Caco-2 (cell line): ENCODE results near the gene CDH13. TPM values are rescaled to one million over a fixed set of nuclear protein-coding genes. Genes with fewer than 3 reads are reported as not detected.

Source experiments
- BruUV-seq: library from RNA; stranded (reverse); fragments of 400-500 nt; replicated peaks from 2 replicates; lab custom pipeline; 2021; lab: Mats Ljungman, UMichigan
- CTCF ChIA-PET: fragments of 300-600 bp; sonication (Branson Sonifier 250); formaldehyde crosslinking; loops from one replicate; lab custom pipeline; 2022; ENCODE audit warnings: antibody characterized with exemption; lab: Charles Lee
- POLR2A ChIA-PET: fragments of 300-600 bp; sonication (Branson Sonifier 250); formaldehyde crosslinking; loops from one replicate; lab custom pipeline; 2022; ENCODE audit warnings: antibody characterized with exemption; lab: Charles Lee
- DNase-seq, 2 experiments: peaks; one replicate each; pipeline versions ENCODE4 v3.0.0 to v3.0.0-alpha.2; 2020 to 2022
- H3K27me3 ChIP-seq: replicated peaks from 2 replicates; pipeline ENCODE4 v1.6.0; 2011; ENCODE audit warnings: low read length; ENCODE audit not compliant: control insufficient read depth, insufficient read depth
- H3K36me3 ChIP-seq: 2 replicates; pipeline ENCODE4 v1.5.1; 2011; ENCODE audit warnings: low read length; ENCODE audit not compliant: control insufficient read depth, insufficient read depth
- H3K4me1 ChIP-seq: fragments of 250-450 bp; sonication (Bioruptor Pico); 2 replicates; pipeline ENCODE4 v1.5.1; 2020; ENCODE audit warnings: mild to moderate bottlenecking
- H3K4me3 ChIP-seq: 2 replicates; pipeline ENCODE4 v1.5.1; 2011; ENCODE audit warnings: low read depth, mild to moderate bottlenecking, control low read depth, low read length
- H3K9me3 ChIP-seq: fragments of 250-450 bp; sonication (Bioruptor Pico); 2 replicates; pipeline ENCODE4 v1.5.1; 2020; ENCODE audit warnings: mild to moderate bottlenecking, moderate library complexity
- H3K27ac Mint-ChIP-seq: one replicate; pipeline ENCODE4 v1.8.0; 2022; ENCODE audit warnings: mixed read lengths; ENCODE audit not compliant: unreplicated experiment
- H3K27me3 Mint-ChIP-seq: one replicate; pipeline ENCODE4 v1.8.0; 2022; ENCODE audit warnings: mixed read lengths; ENCODE audit not compliant: insufficient read depth, unreplicated experiment
- H3K36me3 Mint-ChIP-seq: one replicate; pipeline ENCODE4 v1.8.0; 2022; ENCODE audit warnings: mild to moderate bottlenecking, mixed read lengths; ENCODE audit not compliant: insufficient read depth, unreplicated experiment
- H3K4me1 Mint-ChIP-seq: one replicate; pipeline ENCODE4 v1.8.0; 2022; ENCODE audit warnings: low read depth, mixed read lengths; ENCODE audit not compliant: unreplicated experiment
- H3K4me3 Mint-ChIP-seq: one replicate; pipeline ENCODE4 v1.8.0; 2022; ENCODE audit warnings: mild to moderate bottlenecking, moderate library complexity, mixed read lengths; ENCODE audit not compliant: unreplicated experiment
- H3K9me3 Mint-ChIP-seq: one replicate; pipeline ENCODE4 v1.8.0; 2022; ENCODE audit warnings: mixed read lengths; ENCODE audit not compliant: unreplicated experiment
- intact Hi-C: fragments of 100-400 bp; cut with micrococcal nuclease; formaldehyde crosslinking; loops from one replicate; pipeline ENCODE4 v1.10.0; 2022; ENCODE audit not compliant: unreplicated experiment
- total RNA-seq: library from RNA; stranded (reverse); gene quantifications from 2 replicates; pipeline ENCODE4 v1.2.3, GENCODE V29; 2022
- TF ChIP-seq, protein P1 (sequence below), 2 experiments: fragments of 200-600 bp in 1 of 2; IDR thresholded peaks; 1 replicate in 1 of 2; 2 replicates in 1 of 2; pipeline versions ENCODE4 v1.5.1 to v1.8.0; 2011 to 2022; ENCODE audit warnings: antibody characterized with exemption in 1 of 2, control low read depth in 1 of 2, inconsistent platforms in 1 of 2, low read depth in 1 of 2, low read length in 1 of 2, mild to moderate bottlenecking in 1 of 2, moderate library complexity in 1 of 2; ENCODE audit not compliant: insufficient read depth in 1 of 2, severe bottlenecking in 1 of 2, unreplicated experiment in 1 of 2

The CDH13 gene
- total RNA-seq, 1 experiment from 2014 or later: 2.2 TPM

DNA sequence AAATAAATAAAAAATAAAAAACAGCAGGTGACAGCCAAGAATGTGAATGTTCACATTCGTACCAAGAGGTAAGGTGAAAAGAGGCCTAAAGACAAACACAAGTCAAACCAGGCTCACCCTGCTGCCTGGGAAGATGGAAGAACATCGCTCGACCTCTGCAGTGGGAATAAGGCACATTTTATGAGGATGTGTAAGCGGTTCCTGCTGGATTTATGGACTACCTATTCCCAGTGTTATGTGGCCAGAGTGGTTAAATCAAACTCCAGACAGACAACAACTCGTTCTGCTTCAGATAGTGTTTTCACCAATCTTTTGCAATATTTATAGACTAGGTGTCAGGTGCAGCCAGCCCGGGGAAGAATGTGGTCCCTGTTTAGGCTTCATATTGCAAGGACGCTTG is 966.0 kb downstream of the CDH13 start:
- TF ChIP-seq, protein P1, sequence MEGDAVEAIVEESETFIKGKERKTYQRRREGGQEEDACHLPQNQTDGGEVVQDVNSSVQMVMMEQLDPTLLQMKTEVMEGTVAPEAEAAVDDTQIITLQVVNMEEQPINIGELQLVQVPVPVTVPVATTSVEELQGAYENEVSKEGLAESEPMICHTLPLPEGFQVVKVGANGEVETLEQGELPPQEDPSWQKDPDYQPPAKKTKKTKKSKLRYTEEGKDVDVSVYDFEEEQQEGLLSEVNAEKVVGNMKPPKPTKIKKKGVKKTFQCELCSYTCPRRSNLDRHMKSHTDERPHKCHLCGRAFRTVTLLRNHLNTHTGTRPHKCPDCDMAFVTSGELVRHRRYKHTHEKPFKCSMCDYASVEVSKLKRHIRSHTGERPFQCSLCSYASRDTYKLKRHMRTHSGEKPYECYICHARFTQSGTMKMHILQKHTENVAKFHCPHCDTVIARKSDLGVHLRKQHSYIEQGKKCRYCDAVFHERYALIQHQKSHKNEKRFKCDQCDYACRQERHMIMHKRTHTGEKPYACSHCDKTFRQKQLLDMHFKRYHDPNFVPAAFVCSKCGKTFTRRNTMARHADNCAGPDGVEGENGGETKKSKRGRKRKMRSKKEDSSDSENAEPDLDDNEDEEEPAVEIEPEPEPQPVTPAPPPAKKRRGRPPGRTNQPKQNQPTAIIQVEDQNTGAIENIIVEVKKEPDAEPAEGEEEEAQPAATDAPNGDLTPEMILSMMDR (IDR thresholded peaks at IDR 0.05; ENCODE audit: insufficient read depth in 1 of 2, low read depth in 1 of 2, low read length in 1 of 2, severe bottlenecking in 1 of 2, unreplicated experiment in 1 of 2): no peak
- no peaks in the 10 kb centered on the region for H3K4me1 Mint-ChIP-seq
- H3K4me1 ChIP-seq: no peaks in the 10 kb centered on the region
- no peaks in the 10 kb centered on the region for H3K9me3 ChIP-seq
- no peaks in the 10 kb centered on the region for H3K36me3 ChIP-seq
- intact Hi-C loops: no loop called here
- H3K36me3 Mint-ChIP-seq: no peaks in the 10 kb centered on the region
- H3K27me3 ChIP-seq: no peaks in the 10 kb centered on the region
- H3K4me3 ChIP-seq: no peak overlapping the region
- H3K27ac Mint-ChIP-seq: no peak overlapping the region
- H3K4me3 Mint-ChIP-seq: no peak overlapping the region
- H3K27me3 Mint-ChIP-seq: peaks cover 34% of the 10 kb centered on the region
- no TSS peak for BruUV-seq
- H3K9me3 Mint-ChIP-seq: no peaks in the 10 kb centered on the region
- ChIA-PET POLR2A (no interaction called here), CTCF (no interaction called here)
- no peak for DNase-seq

DNA sequence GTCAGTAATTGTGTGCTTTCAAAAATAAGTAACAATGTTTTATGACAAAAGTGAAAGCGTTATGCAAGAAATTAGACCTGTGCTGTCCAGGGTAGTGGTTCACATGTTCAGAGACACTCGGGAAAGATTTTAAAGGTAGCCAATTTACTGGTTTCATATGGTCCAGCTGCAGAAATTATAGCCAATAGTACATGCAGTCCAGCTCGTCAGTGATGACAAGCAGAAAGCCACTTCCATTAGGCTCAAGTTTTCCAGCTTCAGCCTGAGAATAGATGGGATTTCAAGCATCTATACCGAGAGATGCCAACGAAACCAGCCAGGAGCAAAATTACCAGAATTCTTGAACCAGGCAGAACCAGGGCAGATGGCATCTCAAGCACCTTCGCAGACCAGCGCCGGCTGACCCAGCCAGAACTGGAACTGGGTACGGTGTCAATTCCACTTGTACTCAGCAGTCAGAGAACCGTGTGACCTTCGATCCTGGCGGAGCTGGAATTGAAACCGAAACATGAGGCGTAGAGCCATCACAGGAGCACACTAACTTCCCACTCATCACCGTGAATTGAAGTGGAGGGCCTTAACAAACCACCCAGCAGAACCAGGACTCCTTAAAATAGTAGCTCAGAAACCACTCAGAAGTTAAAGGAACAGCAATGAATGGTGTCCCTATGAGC is 973.2 kb downstream of the CDH13 start:
- no peaks in the 10 kb centered on the region; the same call in 1 of the 2 replicates for H3K27me3 ChIP-seq
- no TSS peak for BruUV-seq
- no peak for DNase-seq
- Mint-ChIP-seq H3K27ac (no peak overlapping the region), H3K4me3 (no peak overlapping the region), H3K36me3 (no peaks in the 10 kb centered on the region), H3K9me3 (no peaks in the 10 kb centered on the region), H3K4me1 (no peaks in the 10 kb centered on the region), H3K27me3 (peaks cover 14% of the 10 kb centered on the region)
- CTCF ChIA-PET: no interaction called here
- H3K9me3 ChIP-seq: no peaks in the 10 kb centered on the region
- intact Hi-C loops: no loop called here
- H3K4me1 ChIP-seq: no peaks in the 10 kb centered on the region
- H3K4me3 ChIP-seq: no peak overlapping the region
- TF ChIP-seq, protein P1 (IDR thresholded peaks at IDR 0.05; ENCODE audit: insufficient read depth in 1 of 2, low read depth in 1 of 2, low read length in 1 of 2, severe bottlenecking in 1 of 2, unreplicated experiment in 1 of 2): no peak
- H3K36me3 ChIP-seq: no peaks in the 10 kb centered on the region
- POLR2A ChIA-PET: no interaction called here

DNA sequence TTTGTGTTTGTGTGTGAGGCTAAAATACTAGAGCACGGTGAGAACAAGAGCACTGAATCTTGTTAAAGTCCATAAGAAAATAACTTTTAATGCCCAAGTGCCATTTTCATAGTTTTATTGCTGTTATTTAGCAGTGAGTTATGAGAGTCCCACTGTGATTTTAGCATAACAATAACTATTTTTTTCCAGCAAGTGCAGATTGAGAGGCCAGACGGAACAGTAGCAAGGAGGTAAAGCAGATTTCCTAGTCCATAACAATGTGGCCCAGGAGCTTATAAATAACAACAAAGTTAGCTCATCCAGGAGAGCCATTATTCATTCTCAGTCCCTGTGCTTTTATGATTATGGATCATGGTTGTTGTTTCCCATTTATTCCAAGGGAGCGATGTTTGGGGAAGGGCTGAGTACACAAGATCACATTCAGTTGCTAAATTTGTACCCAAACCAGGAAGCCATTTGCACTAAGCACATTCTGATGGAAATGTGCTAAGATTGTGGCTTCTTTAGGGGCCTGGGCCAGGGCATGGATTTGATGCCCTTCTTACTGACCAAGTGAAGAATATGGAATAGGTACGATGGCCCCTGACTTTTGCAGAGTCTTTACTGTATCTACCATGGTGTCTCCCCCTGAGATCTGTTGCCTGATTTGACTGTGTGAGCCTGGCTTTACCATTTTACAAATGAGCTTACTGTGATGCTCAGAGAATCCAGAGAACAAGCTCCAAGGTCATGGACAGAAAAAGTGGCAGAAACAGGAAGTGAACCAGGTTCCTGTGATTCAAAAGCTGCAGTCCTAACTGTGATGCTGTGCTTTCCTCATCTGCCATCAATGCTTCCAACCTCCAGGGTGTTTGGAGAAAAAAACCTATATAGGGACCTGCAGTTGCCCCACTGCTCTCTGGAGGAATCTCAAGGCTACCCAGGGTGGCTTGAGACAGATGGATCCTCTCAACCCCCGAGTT is 976.3 kb downstream of the CDH13 start:
- no peak overlapping the region for H3K4me3 ChIP-seq
- H3K9me3 ChIP-seq: no peaks in the 10 kb centered on the region
- Mint-ChIP-seq H3K27ac (no peak overlapping the region), H3K36me3 (no peaks in the 10 kb centered on the region), H3K9me3 (no peaks in the 10 kb centered on the region), H3K4me3 (no peak overlapping the region), H3K4me1 (no peaks in the 10 kb centered on the region), H3K27me3 (peaks cover 12% of the 10 kb centered on the region)
- ChIA-PET CTCF (no interaction called here), POLR2A (no interaction called here)
- TF ChIP-seq, protein P1 (IDR thresholded peaks at IDR 0.05; ENCODE audit: insufficient read depth in 1 of 2, low read depth in 1 of 2, low read length in 1 of 2, severe bottlenecking in 1 of 2, unreplicated experiment in 1 of 2): no peak
- intact Hi-C loops: no loop called here
- BruUV-seq: no TSS peak
- DNase-seq: no peak
- H3K27me3 ChIP-seq: no peaks in the 10 kb centered on the region; the same call in 1 of the 2 replicates
- no peaks in the 10 kb centered on the region for H3K4me1 ChIP-seq
- H3K36me3 ChIP-seq: no peaks in the 10 kb centered on the region
